KMS-11 (cell line): ENCODE data around the gene TRPM8.

ENCODE experiments used
- H2AFZ ChIP-seq: fragments of 200-600 bp; sonication (generic); 2 replicates; pipeline ENCODE4 v1.6.1; 2016; ENCODE audit warnings: antibody characterized with exemption, mixed run types, low read depth
- H3K27ac ChIP-seq: fragments of 200-600 bp; sonication (generic); 2 replicates; pipeline ENCODE4 v1.6.1; 2016; ENCODE audit warnings: mild to moderate bottlenecking, mixed run types
- H3K27me3 ChIP-seq: fragments of 200-600 bp; sonication (generic); 2 replicates; pipeline ENCODE4 v1.6.1; 2017; ENCODE audit warnings: mild to moderate bottlenecking, low read depth, mixed run types, moderate library complexity; ENCODE audit not compliant: insufficient read depth
- H3K36me3 ChIP-seq: fragments of 200-600 bp; sonication (generic); 2 replicates; pipeline ENCODE4 v1.6.1; 2017; ENCODE audit warnings: mild to moderate bottlenecking, mixed run types; ENCODE audit not compliant: insufficient read depth
- H3K4me1 ChIP-seq: fragments of 200-600 bp; sonication (generic); 2 replicates; pipeline ENCODE4 v1.6.1; 2016; ENCODE audit warnings: mild to moderate bottlenecking, low read depth, mixed run types; ENCODE audit not compliant: poor library complexity, severe bottlenecking
- H3K4me2 ChIP-seq: fragments of 200-600 bp; sonication (generic); 2 replicates; pipeline ENCODE4 v1.7.0; 2016; ENCODE audit warnings: mild to moderate bottlenecking, mixed run types
- H3K4me3 ChIP-seq: fragments of 200-600 bp; sonication (generic); IDR thresholded peaks from 2 replicates; pipeline ENCODE4 v1.6.1; 2017; ENCODE audit warnings: low read depth, low read length, mixed read lengths; ENCODE audit not compliant: insufficient read depth
- H3K79me2 ChIP-seq: fragments of 200-600 bp; sonication (generic); 2 replicates; pipeline ENCODE4 v1.6.1; 2016; ENCODE audit warnings: low read depth, mixed run types; ENCODE audit not compliant: insufficient read depth
- H3K9ac ChIP-seq: fragments of 200-600 bp; sonication (generic); 2 replicates; pipeline ENCODE4 v1.6.1; 2016; ENCODE audit warnings: mild to moderate bottlenecking, mixed run types
- H4K20me1 ChIP-seq: fragments of 200-600 bp; sonication (generic); 2 replicates; pipeline ENCODE4 v1.6.1; 2016; ENCODE audit warnings: mild to moderate bottlenecking, mixed run types; ENCODE audit not compliant: insufficient read depth
- CTCF ChIP-seq: fragments of 200-600 bp; sonication (generic); conservative IDR thresholded peaks from 2 replicates; pipeline ENCODE4 v1.6.1; 2017; ENCODE audit warnings: low read depth, mild to moderate bottlenecking, antibody characterized with exemption, low read length, moderate library complexity, mixed read lengths

The TRPM8 gene

GRCh38 chr2:234050455-234051135 is 133.4 kb downstream of the TRPM8 start, which contains the start of gene SPP2:
Gene SPP2, plus strand, starts transcription at chr2:234050702. Its CDS starts 85 bp downstream, at chr2:234050787.
- H3K79me2 ChIP-seq = no peaks in the 10 kb centered on the region
- H3K27ac ChIP-seq = no peak within 1 kb of the TSS
- no peaks in the 10 kb centered on the region for H4K20me1 ChIP-seq
- no peak for TF ChIP-seq CTCF
- H3K36me3 ChIP-seq = no peaks in the 10 kb centered on the region
- no peaks in the 10 kb centered on the region for H3K27me3 ChIP-seq
- no peak within 1 kb of the TSS for H3K4me3 ChIP-seq
- peaks cover 3% of the 10 kb centered on the region for H3K4me1 ChIP-seq
- no peak within 1 kb of the TSS for H2AFZ ChIP-seq
- no peak within 1 kb of the TSS for H3K4me2 ChIP-seq
- no peak within 1 kb of the TSS for H3K9ac ChIP-seq

DNA sequence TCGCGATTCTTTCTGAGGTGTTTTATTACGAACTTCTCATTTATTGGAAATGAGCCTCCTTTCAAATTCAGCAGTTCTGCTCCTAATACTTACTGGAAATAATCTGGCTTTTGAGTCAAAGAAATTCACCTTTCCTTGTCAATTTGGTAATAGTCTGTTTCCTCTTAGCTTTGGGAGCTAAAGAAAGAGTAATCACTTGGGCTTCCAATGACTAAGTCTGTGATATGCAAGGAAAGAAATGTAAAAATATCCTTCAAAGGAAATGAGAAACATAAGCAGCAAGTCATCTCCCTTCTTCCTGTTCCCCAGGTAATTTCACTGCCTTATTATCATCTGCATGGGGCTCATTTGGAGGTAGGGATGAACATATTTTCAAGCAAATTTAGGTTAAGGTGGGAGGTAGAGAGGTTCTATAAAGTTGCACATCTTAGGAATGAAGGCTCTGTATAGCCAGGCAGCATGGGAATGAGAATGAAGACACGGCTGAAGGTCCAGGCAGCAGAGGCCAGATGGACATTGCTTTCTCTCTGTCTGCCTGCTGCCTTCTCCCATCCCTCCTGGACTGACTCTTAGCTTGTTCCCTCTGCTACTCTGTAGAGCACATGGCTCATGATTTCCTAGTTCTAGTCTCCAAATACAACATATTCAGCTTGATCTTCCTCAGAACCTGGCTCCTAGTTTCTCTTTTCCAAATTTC is 134.3 kb downstream of the TRPM8 start:
- Histone ChIP-seq H3K79me2 (no peaks in the 10 kb centered on the region), H3K4me1 (peaks cover 12% of the 10 kb centered on the region), H4K20me1 (no peaks in the 10 kb centered on the region), H3K36me3 (no peaks in the 10 kb centered on the region), H3K4me3 (no peak overlapping the region), H2AFZ (no peak overlapping the region), H3K27me3 (no peaks in the 10 kb centered on the region), H3K4me2 (no peak overlapping the region), H3K9ac (no peak overlapping the region), H3K27ac (no peak overlapping the region)
- TF ChIP-seq CTCF = no peak

DNA sequence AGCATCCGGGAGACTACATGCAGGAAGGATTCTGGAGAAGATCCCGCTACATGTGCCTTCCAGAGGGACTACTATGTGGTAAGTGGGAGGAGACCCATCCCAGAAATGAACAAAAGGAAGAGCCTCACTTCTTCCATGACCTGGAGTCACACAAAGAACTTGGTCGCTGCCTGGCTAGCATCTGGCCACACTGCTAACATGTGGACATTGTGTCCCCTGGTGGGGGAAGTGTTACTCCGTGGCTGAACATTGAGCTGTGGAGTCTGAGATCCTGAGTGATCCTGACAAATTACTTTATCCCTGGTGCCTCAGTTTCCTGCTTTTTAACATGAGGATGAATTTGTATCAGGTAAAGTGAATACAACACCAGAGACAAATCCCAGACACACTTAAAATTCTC is 141.7 kb downstream of the TRPM8 start:
- peaks cover 15% of the 10 kb centered on the region for H3K4me1 ChIP-seq
- no peak overlapping the region for H3K4me2 ChIP-seq
- no peak overlapping the region for H3K4me3 ChIP-seq
- H4K20me1 ChIP-seq = no peaks in the 10 kb centered on the region
- H3K79me2 ChIP-seq = no peaks in the 10 kb centered on the region
- TF ChIP-seq CTCF = no peak
- no peak overlapping the region for H3K27ac ChIP-seq
- no peaks in the 10 kb centered on the region for H3K27me3 ChIP-seq
- H3K9ac ChIP-seq = no peak overlapping the region
- no peaks in the 10 kb centered on the region for H3K36me3 ChIP-seq
- H2AFZ ChIP-seq = no peak overlapping the region

DNA sequence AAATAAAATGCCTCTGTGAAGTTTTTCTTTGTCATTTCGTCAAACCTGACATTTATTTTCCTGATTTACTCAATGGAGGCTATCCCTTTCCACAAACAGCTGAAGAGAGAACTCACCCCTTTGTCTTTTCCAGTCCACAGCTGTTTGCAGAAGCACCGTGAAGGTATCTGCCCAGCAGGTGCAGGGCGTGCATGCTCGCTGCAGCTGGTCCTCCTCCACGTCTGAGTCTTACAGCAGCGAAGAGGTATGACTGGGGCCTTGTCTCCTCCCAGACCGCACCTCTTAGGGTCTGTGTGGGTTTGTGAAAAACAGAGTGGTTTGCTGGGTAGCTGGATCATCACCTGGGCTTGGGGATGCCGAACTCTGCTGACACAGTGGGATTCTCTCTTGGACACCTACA is 143.1 kb downstream of the TRPM8 start:
- H3K4me3 ChIP-seq = no peak overlapping the region
- no peaks in the 10 kb centered on the region for H3K36me3 ChIP-seq
- H4K20me1 ChIP-seq = no peaks in the 10 kb centered on the region
- TF ChIP-seq CTCF = no peak
- no peak overlapping the region for H3K4me2 ChIP-seq
- no peaks in the 10 kb centered on the region for H3K79me2 ChIP-seq
- H3K27ac ChIP-seq = no peak overlapping the region
- no peak overlapping the region for H3K9ac ChIP-seq
- peaks cover 15% of the 10 kb centered on the region for H3K4me1 ChIP-seq
- no peaks in the 10 kb centered on the region for H3K27me3 ChIP-seq
- no peak overlapping the region for H2AFZ ChIP-seq
